Ishikawa (cell line): ENCODE data around the gene CHRNA4.

Source experiments
- CEBPB ChIP-seq: IDR thresholded peaks from 2 replicates; pipeline ENCODE4 v1.6.1; 2012
- CREB1 ChIP-seq: IDR thresholded peaks from 2 replicates; pipeline ENCODE4 v1.6.1; 2012; ENCODE audit warnings: low read depth
- EGR1 ChIP-seq: IDR thresholded peaks from 2 replicates; pipeline ENCODE4 v1.6.1; 2012
- EP300 ChIP-seq: IDR thresholded peaks from 2 replicates; pipeline ENCODE4 v1.6.1; 2012; ENCODE audit warnings: borderline replicate concordance
- FOXM1 ChIP-seq: IDR thresholded peaks from 2 replicates; pipeline ENCODE4 v1.6.1; 2012; ENCODE audit warnings: low read depth, borderline replicate concordance
- MAX ChIP-seq: IDR thresholded peaks from 2 replicates; pipeline ENCODE4 v1.6.1; 2012
- NFIC ChIP-seq: IDR thresholded peaks from 2 replicates; pipeline ENCODE4 v1.6.1; 2012
- RAD21 ChIP-seq: IDR thresholded peaks from 2 replicates; pipeline ENCODE4 v1.6.1; 2012; ENCODE audit warnings: low read depth
- REST ChIP-seq: IDR thresholded peaks from 2 replicates; pipeline ENCODE4 v1.6.1; 2012; ENCODE audit warnings: low read depth, mild to moderate bottlenecking
- TAF1 ChIP-seq: IDR thresholded peaks from 2 replicates; pipeline ENCODE4 v1.6.1; 2012; ENCODE audit warnings: low read depth, mild to moderate bottlenecking
- TCF12 ChIP-seq: IDR thresholded peaks from 2 replicates; pipeline ENCODE4 v1.6.1; 2012; ENCODE audit warnings: low read depth
- TEAD4 ChIP-seq: IDR thresholded peaks from 2 replicates; pipeline ENCODE4 v1.6.1; 2012
- USF1 ChIP-seq: IDR thresholded peaks from 2 replicates; pipeline ENCODE4 v1.6.1; 2012
- YY1 ChIP-seq: IDR thresholded peaks from 2 replicates; pipeline ENCODE4 v1.6.1; 2012; ENCODE audit warnings: low read depth
- ZBTB7A ChIP-seq: IDR thresholded peaks from 2 replicates; pipeline ENCODE4 v1.6.1; 2012; ENCODE audit warnings: low read depth

The CHRNA4 gene

GRCh38 chr20:63325021-63325471 is 36.1 kb downstream of the CHRNA4 start:
- TF ChIP-seq YY1 (no peak), CEBPB (no peak), USF1 (no peak), NFIC (no peak)

- no peak for TF ChIP-seq TCF12
- TF ChIP-seq MAX = no peak
- no peak for TF ChIP-seq EP300
- no peak for TF ChIP-seq EGR1
- no peak for TF ChIP-seq REST
- TF ChIP-seq RAD21 = no peak
- TF ChIP-seq TAF1 = no peak
- no peak for TF ChIP-seq ZBTB7A
- no peak for TF ChIP-seq TEAD4
- no peak for TF ChIP-seq FOXM1
- TF ChIP-seq USF1 = no peak
- no peak for TF ChIP-seq NFIC
- TF ChIP-seq CEBPB = no peak
- TF ChIP-seq CREB1 = no peak
- no peak for TF ChIP-seq YY1
Observed at GRCh38 chr20:63323357-63323981, 37.7 kb downstream of the CHRNA4 start.

GRCh38 chr20:63322933-63323273 is 38.2 kb downstream of the CHRNA4 start:
- no peak for TF ChIP-seq ZBTB7A
- no peak for TF ChIP-seq TEAD4

GRCh38 chr20:63322146-63322932 is 38.8 kb downstream of the CHRNA4 start:
- TF ChIP-seq RAD21 = no peak
- TF ChIP-seq REST = no peak
- TF ChIP-seq ZBTB7A = no peak
- no peak for TF ChIP-seq CEBPB
- no peak for TF ChIP-seq EP300
- TF ChIP-seq CREB1 = no peak
- TF ChIP-seq TEAD4 = no peak
- no peak for TF ChIP-seq EGR1
- TF ChIP-seq YY1 = no peak
- no peak for TF ChIP-seq TCF12
- no peak for TF ChIP-seq MAX
- no peak for TF ChIP-seq FOXM1
- TF ChIP-seq NFIC = no peak
- no peak for TF ChIP-seq USF1

GRCh38 chr20:63321148-63321831 is 39.9 kb downstream of the CHRNA4 start:
- TF ChIP-seq USF1 (no peak), REST (peak; percentile 71), CEBPB (no peak)
